Endothelial cell of umbilical vein (primary cell): ENCODE measurements around the gene USF2. TPM values are rescaled to one million over a fixed set of nuclear protein-coding genes. Genes with fewer than 3 reads are reported as not detected.

Experiments used
- BruUV-seq: library from RNA; stranded (reverse); fragments of 400-500 nt; replicated peaks from 2 replicates; lab custom pipeline; 2021; lab: Mats Ljungman, UMichigan
- CTCF ChIA-PET: fragments of 300-600, 350-600 bp; sonication (Branson Sonifier 250); formaldehyde crosslinking; loops from one replicate; lab custom pipeline; 2021; ENCODE audit warnings: antibody characterized with exemption, inconsistent platforms; lab: Charles Lee
- POLR2A ChIA-PET: fragments of 300-600, 350-600 bp; sonication (Branson Sonifier 250); formaldehyde crosslinking; loops from one replicate; lab custom pipeline; 2021; ENCODE audit warnings: antibody characterized with exemption, inconsistent platforms; lab: Charles Lee
- DNase-seq: peaks from one replicate; pipeline ENCODE4 v3.0.0-alpha.2; 2011; ENCODE audit warnings: low read depth, low spot score
- FAIRE-seq: peaks from 2 replicates; lab custom pipeline; 2011; peaks lifted over from hg19 to GRCh38; lab: Jason Lieb, UNC
- H2AFZ ChIP-seq: 2 replicates; pipeline ENCODE4 v1.6.0; 2012; ENCODE audit warnings: low read depth, low read length, control low read depth, inconsistent platforms
- H3K27ac ChIP-seq: 2 replicates; pipeline ENCODE4 v1.5.1; 2011; ENCODE audit warnings: low read depth, mild to moderate bottlenecking, control low read depth, low read length, moderate library complexity; ENCODE audit not compliant: insufficient read depth
- H3K27me3 ChIP-seq, 2 experiments: 2 replicates each; pipeline versions ENCODE4 v1.6.0 to v1.6.1; 2011; ENCODE audit warnings: low read length in 2 of 2, mixed read lengths in 1 of 2; ENCODE audit not compliant: control insufficient read depth in 2 of 2, insufficient read depth in 2 of 2
- H3K36me3 ChIP-seq, 2 experiments: 2 replicates in 1 of 2; 3 replicates in 1 of 2; pipeline ENCODE4 v1.5.1; 2011; ENCODE audit warnings: low read length in 2 of 2, mild to moderate bottlenecking in 1 of 2, moderate library complexity in 1 of 2; ENCODE audit not compliant: control insufficient read depth in 2 of 2, insufficient read depth in 2 of 2; ENCODE audit errors: extremely low read depth in 1 of 2
- H3K4me1 ChIP-seq: 3 replicates; pipeline ENCODE4 v1.5.1; 2011; ENCODE audit warnings: mild to moderate bottlenecking, low read length; ENCODE audit not compliant: control insufficient read depth, insufficient read depth; ENCODE audit errors: extremely low read depth
- H3K4me2 ChIP-seq: 2 replicates; pipeline ENCODE4 v1.6.1; 2011; ENCODE audit warnings: low read length, control low read depth, mixed read lengths; ENCODE audit not compliant: insufficient read depth
- H3K4me3 ChIP-seq, 3 experiments: fragments of 200-600 bp in 1 of 3; sonication (generic), shearing (Covaris generic) in 1 of 3; replicated peaks in 1 of 3; 2 replicates each; pipeline ENCODE4 v1.5.1; 2011 to 2016; ENCODE audit warnings: control low read depth in 3 of 3, low read length in 3 of 3, mild to moderate bottlenecking in 2 of 3, inconsistent platforms in 1 of 3, low read depth in 1 of 3, moderate library complexity in 1 of 3; ENCODE audit not compliant: insufficient read depth in 1 of 3
- H3K79me2 ChIP-seq: 2 replicates; pipeline ENCODE4 v1.6.0; 2012; ENCODE audit warnings: low read length, inconsistent platforms; ENCODE audit not compliant: control insufficient read depth, insufficient read depth
- H3K9ac ChIP-seq: replicated peaks from 2 replicates; pipeline ENCODE3; 2011; ENCODE audit warnings: low read length, control low read depth; ENCODE audit not compliant: insufficient read depth; ENCODE audit errors: extremely low read depth
- H3K9me1 ChIP-seq: replicated peaks from 3 replicates; pipeline ENCODE4 v1.6.0; 2011; ENCODE audit warnings: mild to moderate bottlenecking, low read length; ENCODE audit not compliant: control insufficient read depth, insufficient read depth; ENCODE audit errors: extremely low read depth
- H3K9me3 ChIP-seq: replicated peaks from 2 replicates; pipeline ENCODE4 v1.5.1; 2012; ENCODE audit warnings: low read length, inconsistent platforms; ENCODE audit not compliant: control insufficient read depth, insufficient read depth
- H4K20me1 ChIP-seq: replicated peaks from 2 replicates; pipeline ENCODE3; 2011; ENCODE audit warnings: mild to moderate bottlenecking, low read length; ENCODE audit not compliant: control insufficient read depth, insufficient read depth; ENCODE audit errors: extremely low read depth
- CTCF ChIP-seq, 2 donors: IDR thresholded peaks; 1 replicate in 1 of 2; 2 replicates in 1 of 2; pipeline ENCODE4 v1.5.1; 2011; ENCODE audit warnings: low read length in 2 of 2, mild to moderate bottlenecking in 2 of 2, moderate library complexity in 2 of 2, control low read depth in 1 of 2, inconsistent platforms in 1 of 2, low read depth in 1 of 2; ENCODE audit not compliant: insufficient read depth in 1 of 2; ENCODE audit errors: extremely low read depth in 1 of 2
- EZH2 ChIP-seq: IDR thresholded peaks from 2 replicates; pipeline ENCODE4 v1.6.1; 2012; ENCODE audit warnings: borderline replicate concordance, low read depth, mild to moderate bottlenecking, moderate library complexity, low read length, inconsistent platforms; ENCODE audit not compliant: severe bottlenecking
- FOS ChIP-seq: IDR thresholded peaks from 2 replicates; pipeline ENCODE4 v1.6.1; 2011; ENCODE audit warnings: mild to moderate bottlenecking, low read length, moderate library complexity, borderline replicate concordance; ENCODE audit not compliant: insufficient read depth
- GATA2 ChIP-seq: IDR thresholded peaks from 2 replicates; pipeline ENCODE4 v1.7.0; 2011; ENCODE audit warnings: low read depth, mild to moderate bottlenecking, moderate library complexity, mixed read lengths, low read length; ENCODE audit not compliant: insufficient read length, insufficient read depth
- JUN ChIP-seq: IDR thresholded peaks from 2 replicates; pipeline ENCODE4 v1.6.1; 2011; ENCODE audit warnings: borderline replicate concordance, low read depth; ENCODE audit not compliant: insufficient read length, insufficient read depth
- MAX ChIP-seq: IDR thresholded peaks from 2 replicates; pipeline ENCODE4 v1.6.1; 2011; ENCODE audit not compliant: insufficient read depth, insufficient read length
- MYC ChIP-seq: IDR thresholded peaks from one replicate; pipeline ENCODE4 v1.6.1; 2011; ENCODE audit warnings: mild to moderate bottlenecking, low read depth, low read length
- POLR2A ChIP-seq: IDR thresholded peaks from 2 replicates; pipeline ENCODE4 v1.6.1; 2012; ENCODE audit warnings: low read depth, mild to moderate bottlenecking, control low read depth, low read length
- POLR2AphosphoS5 ChIP-seq: IDR thresholded peaks from 2 replicates; pipeline ENCODE4 v1.6.1; 2012; ENCODE audit warnings: low read depth, mild to moderate bottlenecking, control low read depth, low read length, moderate library complexity; ENCODE audit not compliant: insufficient read depth
- dilution Hi-C: fragments of 300-500 bp; cut with MboI; formaldehyde crosslinking; loops from one replicate; pipeline ENCODE4 v1.15.0; 2019; ENCODE audit warnings: low sequenced_read_pairs; ENCODE audit not compliant: extremely low pct_ligation_motif_present
- intact Hi-C: fragments of 100-400 bp; cut with micrococcal nuclease; formaldehyde crosslinking; loops from one replicate; pipeline ENCODE4 v1.10.0; 2022
- polyA plus RNA-seq, 4 experiments: library from polyadenylated mRNA; depleted of rRNA in 3 of 4; stranded (reverse) in 3 of 4; unstranded in 1 of 4; fragments of >200 nt; gene quantifications; 2 replicates each; pipeline versions ENCODE4 v1.2.1 to v1.2.3, GENCODE V29; 2011 to 2012; ENCODE audit warnings: missing spikeins in 1 of 4
- total RNA-seq: library from RNA; stranded (reverse); gene quantifications from 2 replicates; pipeline ENCODE4 v1.2.3, GENCODE V29; 2021

The USF2 gene
- total and polyA plus RNA-seq, 2 donors (not counting 3 experiments of a cell fraction or from before 2014, with no cell fraction given) = 75.0 to 76.8 TPM

- H3K9me1 ChIP-seq = no peaks in the 10 kb centered on the region
- H3K36me3 ChIP-seq = no peaks in the 10 kb centered on the region
- no peak for FAIRE-seq
- dilution Hi-C loops (no loop called here), intact Hi-C loops (no loop called here)
- no peak overlapping the region for H3K27ac ChIP-seq
- no peaks in the 10 kb centered on the region for H3K27me3 ChIP-seq
- no peak overlapping the region for H2AFZ ChIP-seq
- H3K4me3 ChIP-seq = no peak overlapping the region
- ChIA-PET POLR2A (no interaction called here), CTCF (interaction anchor here (0.6 kb wide), 1 partner anchor 97 kb away, joined by 4 read pairs; no protein-coding TSS in a partner anchor)
- no peak overlapping the region for H3K4me2 ChIP-seq
- no peaks in the 10 kb centered on the region for H4K20me1 ChIP-seq
- H3K9ac ChIP-seq = no peak overlapping the region
- DNase-seq = no peak
- H3K9me3 ChIP-seq = no peaks in the 10 kb centered on the region
- no peaks in the 10 kb centered on the region for H3K79me2 ChIP-seq
- BruUV-seq = no TSS peak
- TF ChIP-seq MYC = no peak
- TF ChIP-seq EZH2 = no peak
- no peak for TF ChIP-seq GATA2
- no peak for TF ChIP-seq POLR2AphosphoS5
- no peak for TF ChIP-seq POLR2A
- no peak for TF ChIP-seq MAX
- TF ChIP-seq CTCF (IDR thresholded peaks at IDR 0.05; ENCODE audit: extremely low read depth in 1 of 2, insufficient read depth in 1 of 2, low read depth in 1 of 2, low read length in 2 of 2) = no peak
- TF ChIP-seq FOS = no peak
- TF ChIP-seq JUN = no peak
- no peaks in the 10 kb centered on the region for H3K4me1 ChIP-seq
These were observed 22.5 kb downstream of the USF2 start for GRCh38 chr19:35291259-35291658.
